Motor neuron (in vitro differentiated cells): ENCODE data around the gene ATG2B. TPM values are rescaled to one million over a fixed set of nuclear protein-coding genes. Genes with fewer than 3 reads are reported as not detected.

ENCODE experiments used
- ATAC-seq, 8 experiments: fragments of 200-7000 bp; cut with Tn5 transposase; replicated peaks in 6 of 8; 2 replicates each; pipeline ENCODE4 v1.8.0; 2021; ENCODE audit warnings: mild to moderate bottlenecking in 8 of 8, moderate library complexity in 8 of 8
- H3K27ac ChIP-seq, 2 donors: fragments of 250-450 bp; sonication (Bioruptor Pico); 2 replicates each; pipeline ENCODE4 v1.9.0; 2021; ENCODE audit warnings: antibody characterized with exemption in 2 of 2, mild to moderate bottlenecking in 2 of 2, moderate library complexity in 1 of 2
- H3K4me1 ChIP-seq, 2 donors: fragments of 250-450 bp; sonication (Bioruptor Pico); replicated peaks in 1 of 2; 2 replicates each; pipeline ENCODE4 v1.6.1; 2021; ENCODE audit warnings: antibody characterized with exemption in 2 of 2, mild to moderate bottlenecking in 2 of 2, moderate library complexity in 1 of 2
- H3K4me3 ChIP-seq, 5 donors: fragments of 250-450 bp; sonication (Bioruptor Pico); 2 replicates each; pipeline ENCODE4 v1.9.0; 2021; ENCODE audit warnings: antibody characterized with exemption in 5 of 5, mild to moderate bottlenecking in 5 of 5, moderate library complexity in 4 of 5
- WGBS, 10 experiments: fragments of 450-650 bp; shearing (Covaris generic); methylation state at CpG; one replicate each; pipeline ENCODE4 v1.0.0; 2022; 5-methylcytosine and 5-hydroxymethylcytosine counted together
- in situ Hi-C, 9 experiments: fragments of 400-800 bp; cut with MboI; loops; one replicate each; pipeline ENCODE4 v1.15.0; 2021; ENCODE audit warnings: low sequenced_read_pairs in 9 of 9, low pct_unique_long_range_greater_than_20kb in 2 of 9; ENCODE audit not compliant: unreplicated experiment in 9 of 9
- total RNA-seq, 8 experiments: library from RNA; unstranded; fragments of 300-600 nt; gene quantifications; 2 replicates each; pipeline versions ENCODE4 v1.2.3 to v1.2.4, GENCODE V29; 2022

The ATG2B gene
- total RNA-seq, 8 experiments from 2014 or later: 11.1 to 27.3 (median 16.7) TPM

- peaks cover 10 to 13% of the 10 kb centered on the region in 2 donors for H3K4me1 ChIP-seq
- WGBS, 10 experiments: 80 to 100% (median 98%) methylated on average over 1 to 4 of the region's 5 CpGs; no CpG with 5 or more reads in 2 of the 10 experiments
- H3K4me3 ChIP-seq: no peak overlapping the region
- ATAC-seq: no peak
- H3K27ac ChIP-seq: no peak overlapping the region
- in situ Hi-C loops: loop anchor here (10.0 to 25.0 kb wide), 8 partner anchors 161 to 719 kb away; no protein-coding TSS in a partner anchor
Measured at GRCh38 chr14:96273629-96274028, 89.5 kb downstream of the ATG2B start.

- Histone ChIP-seq H3K4me3 (no peak overlapping the region), H3K4me1 (peaks cover 10 to 13% of the 10 kb centered on the region in 2 donors), H3K27ac (no peak overlapping the region)
- WGBS, 10 experiments: 0 to 100% (median 19%) methylated on average over 1 to 3 of the region's 3 CpGs; no CpG with 5 or more reads in 2 of the 10 experiments
- peak in 1 of 8 experiments; percentile 8 for ATAC-seq
- in situ Hi-C loops: loop anchor here (10.0 to 25.0 kb wide), 8 partner anchors 161 to 718 kb away; no protein-coding TSS in a partner anchor
Measured at GRCh38 chr14:96272777-96273473, 90.2 kb downstream of the ATG2B start.

- H3K27ac ChIP-seq: no peak overlapping the region
- H3K4me1 ChIP-seq: peaks cover 10 to 13% of the 10 kb centered on the region in 2 donors
- 100% methylated on average over 1 of the region's 1 CpG; no CpG with 5 or more reads in 9 of the 10 experiments for WGBS, 10 experiments
- peak in 2 of 8 experiments; percentile 10 to 17 for ATAC-seq
- H3K4me3 ChIP-seq: no peak overlapping the region
- in situ Hi-C loops: loop anchor here (10.0 to 25.0 kb wide), 8 partner anchors 159 to 717 kb away; no protein-coding TSS in a partner anchor
Measured at GRCh38 chr14:96271421-96271762, 91.7 kb downstream of the ATG2B start.

GRCh38 chr14:96270565-96271420 lies 92.3 kb downstream of the ATG2B start:
- in situ Hi-C loops: loop anchor here (10.0 to 25.0 kb wide), 8 partner anchors 158 to 716 kb away; no protein-coding TSS in a partner anchor
- Histone ChIP-seq H3K27ac (no peak overlapping the region), H3K4me3 (no peak overlapping the region), H3K4me1 (peaks cover 10 to 13% of the 10 kb centered on the region in 2 donors)
- 70 to 100% (median 84%) methylated on average over 1 to 7 of the region's 8 CpGs for WGBS, 10 experiments
- no peak for ATAC-seq

GRCh38 chr14:96269359-96269710 lies 93.8 kb downstream of the ATG2B start:
- in situ Hi-C loops: loop anchor here in 4 of 9 experiments (25.0 kb wide), 3 partner anchors 157 to 707 kb away; no protein-coding TSS in a partner anchor
- peak in 2 of 8 experiments; percentile 2 to 42 for ATAC-seq

GRCh38 chr14:96268431-96269358 lies 94.4 kb downstream of the ATG2B start:
- H3K27ac ChIP-seq: no peak overlapping the region
- WGBS, 10 experiments: 53 to 91% (median 87%) methylated on average over 5 to 12 of the region's 22 CpGs; no CpG with 5 or more reads in 3 of the 10 experiments
- no peak overlapping the region for H3K4me3 ChIP-seq
- H3K4me1 ChIP-seq: no peaks in the 10 kb centered on the region
- in situ Hi-C loops: loop anchor here in 4 of 9 experiments (25.0 kb wide), 3 partner anchors 156 to 706 kb away; no protein-coding TSS in a partner anchor
- ATAC-seq: peak; percentile 59 to 92 (median 76)

More at GRCh38 chr14:96269359-96269710, 93.8 kb downstream of the ATG2B start:
- 62 to 100% (median 90%) methylated on average over 1 to 3 of the region's 10 CpGs; no CpG with 5 or more reads in 6 of the 10 experiments for WGBS, 10 experiments
- Histone ChIP-seq H3K4me1 (no peaks in the 10 kb centered on the region), H3K4me3 (no peak overlapping the region), H3K27ac (no peak overlapping the region)

GRCh38 chr14:96267916-96268315 lies 95.2 kb downstream of the ATG2B start:
- H3K4me1 ChIP-seq: no peaks in the 10 kb centered on the region
- in situ Hi-C loops: loop anchor here in 4 of 9 experiments (25.0 kb wide), 3 partner anchors 156 to 706 kb away; no protein-coding TSS in a partner anchor
- WGBS, 10 experiments: 32 to 100% (median 87%) methylated on average over 2 to 3 of the region's 5 CpGs; no CpG with 5 or more reads in 4 of the 10 experiments
- no peak overlapping the region for H3K4me3 ChIP-seq
- ATAC-seq: no peak
- H3K27ac ChIP-seq: no peak overlapping the region

GRCh38 chr14:96267336-96267735 lies 95.8 kb downstream of the ATG2B start:
- Histone ChIP-seq H3K4me1 (no peaks in the 10 kb centered on the region), H3K27ac (no peak overlapping the region), H3K4me3 (no peak overlapping the region)
- ATAC-seq: peak in 4 of 8 experiments; percentile 18 to 67 (median 39)
- in situ Hi-C loops: loop anchor here in 4 of 9 experiments (25.0 kb wide), 3 partner anchors 155 to 705 kb away; no protein-coding TSS in a partner anchor
- 0 to 83% (median 31%) methylated on average over 1 to 2 of the region's 3 CpGs; no CpG with 5 or more reads in 4 of the 10 experiments for WGBS, 10 experiments

GRCh38 chr14:96265383-96266095 lies 97.6 kb downstream of the ATG2B start:
- no peak overlapping the region for H3K4me3 ChIP-seq
- ATAC-seq: peak in 2 of 8 experiments; percentile 6 to 73
- in situ Hi-C loops: loop anchor here in 4 of 9 experiments (25.0 kb wide), 3 partner anchors 153 to 703 kb away; no protein-coding TSS in a partner anchor
- H3K27ac ChIP-seq: no peak overlapping the region
- H3K4me1 ChIP-seq: no peaks in the 10 kb centered on the region
- WGBS, 10 experiments: 17 to 92% (median 76%) methylated on average over 2 to 14 of the region's 16 CpGs; no CpG with 5 or more reads in 1 of the 10 experiments

- H3K4me1 ChIP-seq: no peaks in the 10 kb centered on the region
- H3K4me3 ChIP-seq: no peak overlapping the region
- 50 to 100% (median 100%) methylated on average over 1 to 2 of the region's 3 CpGs; no CpG with 5 or more reads in 3 of the 10 experiments for WGBS, 10 experiments
- ATAC-seq: no peak
- in situ Hi-C loops: loop anchor here in 4 of 9 experiments (25.0 kb wide), 3 partner anchors 153 to 703 kb away; no protein-coding TSS in a partner anchor
- H3K27ac ChIP-seq: no peak overlapping the region
Measured at GRCh38 chr14:96264853-96265252, 98.3 kb downstream of the ATG2B start.

- no peak for ATAC-seq
- WGBS, 10 experiments: 91 to 100% (median 98%) methylated on average over 3 to 9 of the region's 14 CpGs; no CpG with 5 or more reads in 5 of the 10 experiments
- no peak overlapping the region for H3K27ac ChIP-seq
- no peak overlapping the region for H3K4me3 ChIP-seq
- no peaks in the 10 kb centered on the region for H3K4me1 ChIP-seq
- in situ Hi-C loops: loop anchor here in 4 of 9 experiments (25.0 kb wide), 3 partner anchors 152 to 702 kb away; no protein-coding TSS in a partner anchor
Measured at GRCh38 chr14:96264200-96264553, 99.0 kb downstream of the ATG2B start.
